Endothelial cell of umbilical vein (primary cell): ENCODE measurements around the gene FHOD3. TPM values are rescaled to one million over a fixed set of nuclear protein-coding genes. Genes with fewer than 3 reads are reported as not detected.

Experiments
- BruUV-seq: library from RNA; stranded (reverse); fragments of 400-500 nt; replicated peaks from 2 replicates; lab custom pipeline; 2021; lab: Mats Ljungman, UMichigan
- CTCF ChIA-PET: fragments of 300-600, 350-600 bp; sonication (Branson Sonifier 250); formaldehyde crosslinking; loops from one replicate; lab custom pipeline; 2021; ENCODE audit warnings: antibody characterized with exemption, inconsistent platforms; lab: Charles Lee
- POLR2A ChIA-PET: fragments of 300-600, 350-600 bp; sonication (Branson Sonifier 250); formaldehyde crosslinking; loops from one replicate; lab custom pipeline; 2021; ENCODE audit warnings: antibody characterized with exemption, inconsistent platforms; lab: Charles Lee
- DNase-seq: peaks from one replicate; pipeline ENCODE4 v3.0.0-alpha.2; 2011; ENCODE audit warnings: low read depth, low spot score
- FAIRE-seq: peaks from 2 replicates; lab custom pipeline; 2011; peaks lifted over from hg19 to GRCh38; lab: Jason Lieb, UNC
- H2AFZ ChIP-seq: 2 replicates; pipeline ENCODE4 v1.6.0; 2012; ENCODE audit warnings: low read depth, low read length, control low read depth, inconsistent platforms
- H3K27ac ChIP-seq: 2 replicates; pipeline ENCODE4 v1.5.1; 2011; ENCODE audit warnings: low read depth, mild to moderate bottlenecking, control low read depth, low read length, moderate library complexity; ENCODE audit not compliant: insufficient read depth
- H3K27me3 ChIP-seq, 2 experiments: 2 replicates each; pipeline versions ENCODE4 v1.6.0 to v1.6.1; 2011; ENCODE audit warnings: low read length in 2 of 2, mixed read lengths in 1 of 2; ENCODE audit not compliant: control insufficient read depth in 2 of 2, insufficient read depth in 2 of 2
- H3K36me3 ChIP-seq, 2 experiments: 2 replicates in 1 of 2; 3 replicates in 1 of 2; pipeline ENCODE4 v1.5.1; 2011; ENCODE audit warnings: low read length in 2 of 2, mild to moderate bottlenecking in 1 of 2, moderate library complexity in 1 of 2; ENCODE audit not compliant: control insufficient read depth in 2 of 2, insufficient read depth in 2 of 2; ENCODE audit errors: extremely low read depth in 1 of 2
- H3K4me1 ChIP-seq: 3 replicates; pipeline ENCODE4 v1.5.1; 2011; ENCODE audit warnings: mild to moderate bottlenecking, low read length; ENCODE audit not compliant: control insufficient read depth, insufficient read depth; ENCODE audit errors: extremely low read depth
- H3K4me2 ChIP-seq: 2 replicates; pipeline ENCODE4 v1.6.1; 2011; ENCODE audit warnings: low read length, control low read depth, mixed read lengths; ENCODE audit not compliant: insufficient read depth
- H3K4me3 ChIP-seq, 3 experiments: fragments of 200-600 bp in 1 of 3; sonication (generic), shearing (Covaris generic) in 1 of 3; replicated peaks in 1 of 3; 2 replicates each; pipeline ENCODE4 v1.5.1; 2011 to 2016; ENCODE audit warnings: control low read depth in 3 of 3, low read length in 3 of 3, mild to moderate bottlenecking in 2 of 3, inconsistent platforms in 1 of 3, low read depth in 1 of 3, moderate library complexity in 1 of 3; ENCODE audit not compliant: insufficient read depth in 1 of 3
- H3K79me2 ChIP-seq: 2 replicates; pipeline ENCODE4 v1.6.0; 2012; ENCODE audit warnings: low read length, inconsistent platforms; ENCODE audit not compliant: control insufficient read depth, insufficient read depth
- H3K9ac ChIP-seq: replicated peaks from 2 replicates; pipeline ENCODE3; 2011; ENCODE audit warnings: low read length, control low read depth; ENCODE audit not compliant: insufficient read depth; ENCODE audit errors: extremely low read depth
- H3K9me1 ChIP-seq: replicated peaks from 3 replicates; pipeline ENCODE4 v1.6.0; 2011; ENCODE audit warnings: mild to moderate bottlenecking, low read length; ENCODE audit not compliant: control insufficient read depth, insufficient read depth; ENCODE audit errors: extremely low read depth
- H3K9me3 ChIP-seq: replicated peaks from 2 replicates; pipeline ENCODE4 v1.5.1; 2012; ENCODE audit warnings: low read length, inconsistent platforms; ENCODE audit not compliant: control insufficient read depth, insufficient read depth
- H4K20me1 ChIP-seq: replicated peaks from 2 replicates; pipeline ENCODE3; 2011; ENCODE audit warnings: mild to moderate bottlenecking, low read length; ENCODE audit not compliant: control insufficient read depth, insufficient read depth; ENCODE audit errors: extremely low read depth
- EZH2 ChIP-seq: IDR thresholded peaks from 2 replicates; pipeline ENCODE4 v1.6.1; 2012; ENCODE audit warnings: borderline replicate concordance, low read depth, mild to moderate bottlenecking, moderate library complexity, low read length, inconsistent platforms; ENCODE audit not compliant: severe bottlenecking
- FOS ChIP-seq: IDR thresholded peaks from 2 replicates; pipeline ENCODE4 v1.6.1; 2011; ENCODE audit warnings: mild to moderate bottlenecking, low read length, moderate library complexity, borderline replicate concordance; ENCODE audit not compliant: insufficient read depth
- GATA2 ChIP-seq: IDR thresholded peaks from 2 replicates; pipeline ENCODE4 v1.7.0; 2011; ENCODE audit warnings: low read depth, mild to moderate bottlenecking, moderate library complexity, mixed read lengths, low read length; ENCODE audit not compliant: insufficient read length, insufficient read depth
- JUN ChIP-seq: IDR thresholded peaks from 2 replicates; pipeline ENCODE4 v1.6.1; 2011; ENCODE audit warnings: borderline replicate concordance, low read depth; ENCODE audit not compliant: insufficient read length, insufficient read depth
- MAX ChIP-seq: IDR thresholded peaks from 2 replicates; pipeline ENCODE4 v1.6.1; 2011; ENCODE audit not compliant: insufficient read depth, insufficient read length
- MYC ChIP-seq: IDR thresholded peaks from one replicate; pipeline ENCODE4 v1.6.1; 2011; ENCODE audit warnings: mild to moderate bottlenecking, low read depth, low read length
- POLR2A ChIP-seq: IDR thresholded peaks from 2 replicates; pipeline ENCODE4 v1.6.1; 2012; ENCODE audit warnings: low read depth, mild to moderate bottlenecking, control low read depth, low read length
- POLR2AphosphoS5 ChIP-seq: IDR thresholded peaks from 2 replicates; pipeline ENCODE4 v1.6.1; 2012; ENCODE audit warnings: low read depth, mild to moderate bottlenecking, control low read depth, low read length, moderate library complexity; ENCODE audit not compliant: insufficient read depth
- dilution Hi-C: fragments of 300-500 bp; cut with MboI; formaldehyde crosslinking; loops from one replicate; pipeline ENCODE4 v1.15.0; 2019; ENCODE audit warnings: low sequenced_read_pairs; ENCODE audit not compliant: extremely low pct_ligation_motif_present
- intact Hi-C: fragments of 100-400 bp; cut with micrococcal nuclease; formaldehyde crosslinking; loops from one replicate; pipeline ENCODE4 v1.10.0; 2022
- polyA plus RNA-seq, 4 experiments: library from polyadenylated mRNA; depleted of rRNA in 3 of 4; stranded (reverse) in 3 of 4; unstranded in 1 of 4; fragments of >200 nt; gene quantifications; 2 replicates each; pipeline versions ENCODE4 v1.2.1 to v1.2.3, GENCODE V29; 2011 to 2012; ENCODE audit warnings: missing spikeins in 1 of 4
- total RNA-seq: library from RNA; stranded (reverse); gene quantifications from 2 replicates; pipeline ENCODE4 v1.2.3, GENCODE V29; 2021
- TF ChIP-seq, protein P1 (sequence below), 2 donors: IDR thresholded peaks; 1 replicate in 1 of 2; 2 replicates in 1 of 2; pipeline ENCODE4 v1.5.1; 2011; ENCODE audit warnings: low read length in 2 of 2, mild to moderate bottlenecking in 2 of 2, moderate library complexity in 2 of 2, control low read depth in 1 of 2, inconsistent platforms in 1 of 2, low read depth in 1 of 2; ENCODE audit not compliant: insufficient read depth in 1 of 2; ENCODE audit errors: extremely low read depth in 1 of 2

FHOD3 gene
- total and polyA plus RNA-seq, 2 donors (not counting 3 experiments of a cell fraction or from before 2014, with no cell fraction given): 0.06 to 1.5 TPM

GRCh38 chr18:36613810-36614209 is 316.3 kb downstream of the FHOD3 start:
- no peak for FAIRE-seq
- Histone ChIP-seq H4K20me1 (no peaks in the 10 kb centered on the region), H3K4me3 (no peak overlapping the region), H3K9ac (no peak overlapping the region), H3K36me3 (no peaks in the 10 kb centered on the region), H2AFZ (no peak overlapping the region), H3K9me1 (no peaks in the 10 kb centered on the region), H3K79me2 (no peaks in the 10 kb centered on the region), H3K9me3 (no peaks in the 10 kb centered on the region), H3K4me1 (no peaks in the 10 kb centered on the region), H3K27ac (no peak overlapping the region), H3K4me2 (no peak overlapping the region), H3K27me3 (no peaks in the 10 kb centered on the region)
- DNase-seq: no peak
- TF ChIP-seq EZH2 (no peak), FOS (no peak), POLR2AphosphoS5 (no peak), JUN (no peak), GATA2 (no peak), MYC (no peak), POLR2A (no peak), MAX (no peak)
- TF ChIP-seq, protein P1, sequence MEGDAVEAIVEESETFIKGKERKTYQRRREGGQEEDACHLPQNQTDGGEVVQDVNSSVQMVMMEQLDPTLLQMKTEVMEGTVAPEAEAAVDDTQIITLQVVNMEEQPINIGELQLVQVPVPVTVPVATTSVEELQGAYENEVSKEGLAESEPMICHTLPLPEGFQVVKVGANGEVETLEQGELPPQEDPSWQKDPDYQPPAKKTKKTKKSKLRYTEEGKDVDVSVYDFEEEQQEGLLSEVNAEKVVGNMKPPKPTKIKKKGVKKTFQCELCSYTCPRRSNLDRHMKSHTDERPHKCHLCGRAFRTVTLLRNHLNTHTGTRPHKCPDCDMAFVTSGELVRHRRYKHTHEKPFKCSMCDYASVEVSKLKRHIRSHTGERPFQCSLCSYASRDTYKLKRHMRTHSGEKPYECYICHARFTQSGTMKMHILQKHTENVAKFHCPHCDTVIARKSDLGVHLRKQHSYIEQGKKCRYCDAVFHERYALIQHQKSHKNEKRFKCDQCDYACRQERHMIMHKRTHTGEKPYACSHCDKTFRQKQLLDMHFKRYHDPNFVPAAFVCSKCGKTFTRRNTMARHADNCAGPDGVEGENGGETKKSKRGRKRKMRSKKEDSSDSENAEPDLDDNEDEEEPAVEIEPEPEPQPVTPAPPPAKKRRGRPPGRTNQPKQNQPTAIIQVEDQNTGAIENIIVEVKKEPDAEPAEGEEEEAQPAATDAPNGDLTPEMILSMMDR (IDR thresholded peaks at IDR 0.05; ENCODE audit: extremely low read depth in 1 of 2, insufficient read depth in 1 of 2, low read depth in 1 of 2, low read length in 2 of 2): no peak
- POLR2A ChIA-PET: no interaction called here
- intact Hi-C loops (no loop called here), dilution Hi-C loops (no loop called here)
- BruUV-seq: no TSS peak
- CTCF ChIA-PET: no interaction called here
